ENCODE results near the gene KICS2.

DNA sequence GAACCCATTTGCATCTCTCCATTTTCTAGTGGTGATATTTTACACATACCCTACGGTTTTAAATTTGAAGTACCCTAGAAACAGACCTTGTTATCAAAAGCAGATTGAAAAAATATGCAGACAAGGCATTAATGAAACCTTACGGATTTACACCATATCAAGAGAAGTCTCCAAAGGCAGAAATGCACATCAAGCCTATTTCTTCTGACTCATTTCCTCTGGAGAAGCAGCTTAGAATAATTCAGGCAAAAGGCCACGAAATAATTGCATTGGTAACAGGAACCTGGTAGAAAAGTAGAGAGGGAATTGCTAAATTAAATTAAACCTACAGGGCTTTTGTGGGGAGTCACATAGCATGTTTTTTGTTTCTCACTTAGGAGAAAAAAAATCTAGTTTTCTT is 34.7 kb downstream of the KICS2 start:
- TF ChIP-seq CREB1 (IDR thresholded peaks at IDR 0.05) (no peak), POLR2A (IDR thresholded peaks at IDR 0.05; ENCODE audit: control extremely low read depth in 1 of 2, low read depth in 2 of 2, low read length in 2 of 2) (no peak), GTF2F1 (IDR thresholded peaks at IDR 0.05; ENCODE audit: borderline replicate concordance, low read depth, low read length) (no peak), EP300 (IDR thresholded peaks at IDR 0.05; ENCODE audit: borderline replicate concordance in 1 of 2, low read depth in 2 of 2, low read length in 2 of 2) (no peak), SUZ12 (IDR thresholded peaks at IDR 0.05; ENCODE audit: low read length) (no peak), BACH1 (IDR thresholded peaks at IDR 0.05; ENCODE audit: low read length) (no peak)
- TF ChIP-seq, protein P1, sequence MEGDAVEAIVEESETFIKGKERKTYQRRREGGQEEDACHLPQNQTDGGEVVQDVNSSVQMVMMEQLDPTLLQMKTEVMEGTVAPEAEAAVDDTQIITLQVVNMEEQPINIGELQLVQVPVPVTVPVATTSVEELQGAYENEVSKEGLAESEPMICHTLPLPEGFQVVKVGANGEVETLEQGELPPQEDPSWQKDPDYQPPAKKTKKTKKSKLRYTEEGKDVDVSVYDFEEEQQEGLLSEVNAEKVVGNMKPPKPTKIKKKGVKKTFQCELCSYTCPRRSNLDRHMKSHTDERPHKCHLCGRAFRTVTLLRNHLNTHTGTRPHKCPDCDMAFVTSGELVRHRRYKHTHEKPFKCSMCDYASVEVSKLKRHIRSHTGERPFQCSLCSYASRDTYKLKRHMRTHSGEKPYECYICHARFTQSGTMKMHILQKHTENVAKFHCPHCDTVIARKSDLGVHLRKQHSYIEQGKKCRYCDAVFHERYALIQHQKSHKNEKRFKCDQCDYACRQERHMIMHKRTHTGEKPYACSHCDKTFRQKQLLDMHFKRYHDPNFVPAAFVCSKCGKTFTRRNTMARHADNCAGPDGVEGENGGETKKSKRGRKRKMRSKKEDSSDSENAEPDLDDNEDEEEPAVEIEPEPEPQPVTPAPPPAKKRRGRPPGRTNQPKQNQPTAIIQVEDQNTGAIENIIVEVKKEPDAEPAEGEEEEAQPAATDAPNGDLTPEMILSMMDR (IDR thresholded peaks at IDR 0.05; ENCODE audit: control extremely low read depth in 1 of 3, insufficient read depth in 1 of 3, low read depth in 1 of 3, low read length in 3 of 3), result no peak
